ENCODE data around the gene IGFBP7.

IGFBP7 gene

GRCh38 chr4:57097711-57098110 is 12.5 kb downstream of the IGFBP7 start:
- no peak for DNase-seq (ENCODE audit: low read depth in 3 of 3)

- DNase-seq (ENCODE audit: low read depth in 3 of 3), result no peak
These were observed 14.2 kb downstream of the IGFBP7 start for GRCh38 chr4:57095956-57096355.

- DNase-seq (ENCODE audit: low read depth in 3 of 3), result no peak
These were observed 14.9 kb downstream of the IGFBP7 start for GRCh38 chr4:57095245-57095644.

- no peak for DNase-seq (ENCODE audit: low read depth in 3 of 3)
These were observed 15.4 kb downstream of the IGFBP7 start for GRCh38 chr4:57094832-57095223.

GRCh38 chr4:57093845-57094831 is 16.0 kb downstream of the IGFBP7 start:
- no peak for DNase-seq (ENCODE audit: low read depth in 3 of 3)

GRCh38 chr4:57091657-57092162 is 18.5 kb downstream of the IGFBP7 start:
- DNase-seq (ENCODE audit: low read depth in 3 of 3), result no peak

- DNase-seq (ENCODE audit: low read depth in 3 of 3), result no peak
These were observed 20.1 kb downstream of the IGFBP7 start for GRCh38 chr4:57090079-57090478.

- no peak for DNase-seq (ENCODE audit: low read depth in 3 of 3)
These were observed 20.6 kb downstream of the IGFBP7 start for GRCh38 chr4:57089549-57089948.

- no peak for DNase-seq (ENCODE audit: low read depth in 3 of 3)
These were observed 24.0 kb downstream of the IGFBP7 start for GRCh38 chr4:57086031-57086723.

GRCh38 chr4:57085278-57085677 is 24.9 kb downstream of the IGFBP7 start:
- no peak for DNase-seq (ENCODE audit: low read depth in 3 of 3)

- no peak for DNase-seq (ENCODE audit: low read depth in 3 of 3)
These were observed 25.8 kb downstream of the IGFBP7 start for GRCh38 chr4:57084360-57084759.

- no peak for DNase-seq (ENCODE audit: low read depth in 3 of 3)
These were observed 27.1 kb downstream of the IGFBP7 start for GRCh38 chr4:57083090-57083489.

GRCh38 chr4:57081651-57082621 is 28.2 kb downstream of the IGFBP7 start:
- no peak for DNase-seq (ENCODE audit: low read depth in 3 of 3)

- no peak for DNase-seq (ENCODE audit: low read depth in 3 of 3)
These were observed 29.2 kb downstream of the IGFBP7 start for GRCh38 chr4:57080781-57081650.

GRCh38 chr4:57078685-57079521 is 31.3 kb downstream of the IGFBP7 start:
- no peak for DNase-seq (ENCODE audit: low read depth in 3 of 3)

- no peak for DNase-seq (ENCODE audit: low read depth in 3 of 3)
These were observed 32.4 kb downstream of the IGFBP7 start for GRCh38 chr4:57077550-57078343.

GRCh38 chr4:57076646-57077045 is 33.5 kb downstream of the IGFBP7 start:
- no peak for DNase-seq (ENCODE audit: low read depth in 3 of 3)

- DNase-seq (ENCODE audit: low read depth in 3 of 3), result no peak
These were observed 34.8 kb downstream of the IGFBP7 start for GRCh38 chr4:57075367-57075766.

- DNase-seq (ENCODE audit: low read depth in 3 of 3), result no peak
These were observed 35.4 kb downstream of the IGFBP7 start for GRCh38 chr4:57074744-57075143.

Data from stimulated activated CD4-positive, alpha-beta T cell treated with anti-CD3 and anti-CD28 coated beads, TNF-alpha, amount 100 ng/mL, for 4 hours (primary cell).